ENCODE data around the gene CALML6. TPM values are rescaled to one million over a fixed set of nuclear protein-coding genes. Genes with fewer than 3 reads are reported as not detected.

CALML6 gene
- total RNA-seq, 1 donor from 2014 or later = not detected

DNA sequence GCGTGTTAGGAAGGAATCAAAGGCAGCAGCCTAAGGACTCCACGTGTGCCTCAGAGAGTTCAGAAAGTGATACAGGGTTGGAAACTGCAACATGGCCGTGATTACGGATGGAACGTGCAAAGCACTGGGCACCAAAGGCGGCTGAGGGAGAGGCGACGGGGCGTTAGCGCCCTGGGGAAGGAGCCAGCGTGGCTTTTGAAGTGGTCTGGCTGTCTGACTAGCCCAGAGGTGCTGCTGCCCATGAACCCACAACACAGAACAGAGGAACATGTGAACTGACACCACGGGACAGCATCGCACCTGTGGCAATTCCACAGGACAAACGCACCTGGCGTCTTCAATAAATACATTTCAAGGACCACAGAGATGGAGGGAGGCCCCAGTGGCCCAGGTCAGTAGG, 22.0 kb downstream of the CALML6 start:
- no peak for DNase-seq
- no peak overlapping the region for H3K4me3 ChIP-seq
- TF ChIP-seq, protein P1, sequence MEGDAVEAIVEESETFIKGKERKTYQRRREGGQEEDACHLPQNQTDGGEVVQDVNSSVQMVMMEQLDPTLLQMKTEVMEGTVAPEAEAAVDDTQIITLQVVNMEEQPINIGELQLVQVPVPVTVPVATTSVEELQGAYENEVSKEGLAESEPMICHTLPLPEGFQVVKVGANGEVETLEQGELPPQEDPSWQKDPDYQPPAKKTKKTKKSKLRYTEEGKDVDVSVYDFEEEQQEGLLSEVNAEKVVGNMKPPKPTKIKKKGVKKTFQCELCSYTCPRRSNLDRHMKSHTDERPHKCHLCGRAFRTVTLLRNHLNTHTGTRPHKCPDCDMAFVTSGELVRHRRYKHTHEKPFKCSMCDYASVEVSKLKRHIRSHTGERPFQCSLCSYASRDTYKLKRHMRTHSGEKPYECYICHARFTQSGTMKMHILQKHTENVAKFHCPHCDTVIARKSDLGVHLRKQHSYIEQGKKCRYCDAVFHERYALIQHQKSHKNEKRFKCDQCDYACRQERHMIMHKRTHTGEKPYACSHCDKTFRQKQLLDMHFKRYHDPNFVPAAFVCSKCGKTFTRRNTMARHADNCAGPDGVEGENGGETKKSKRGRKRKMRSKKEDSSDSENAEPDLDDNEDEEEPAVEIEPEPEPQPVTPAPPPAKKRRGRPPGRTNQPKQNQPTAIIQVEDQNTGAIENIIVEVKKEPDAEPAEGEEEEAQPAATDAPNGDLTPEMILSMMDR (IDR thresholded peaks at IDR 0.05) = no peak

DNA sequence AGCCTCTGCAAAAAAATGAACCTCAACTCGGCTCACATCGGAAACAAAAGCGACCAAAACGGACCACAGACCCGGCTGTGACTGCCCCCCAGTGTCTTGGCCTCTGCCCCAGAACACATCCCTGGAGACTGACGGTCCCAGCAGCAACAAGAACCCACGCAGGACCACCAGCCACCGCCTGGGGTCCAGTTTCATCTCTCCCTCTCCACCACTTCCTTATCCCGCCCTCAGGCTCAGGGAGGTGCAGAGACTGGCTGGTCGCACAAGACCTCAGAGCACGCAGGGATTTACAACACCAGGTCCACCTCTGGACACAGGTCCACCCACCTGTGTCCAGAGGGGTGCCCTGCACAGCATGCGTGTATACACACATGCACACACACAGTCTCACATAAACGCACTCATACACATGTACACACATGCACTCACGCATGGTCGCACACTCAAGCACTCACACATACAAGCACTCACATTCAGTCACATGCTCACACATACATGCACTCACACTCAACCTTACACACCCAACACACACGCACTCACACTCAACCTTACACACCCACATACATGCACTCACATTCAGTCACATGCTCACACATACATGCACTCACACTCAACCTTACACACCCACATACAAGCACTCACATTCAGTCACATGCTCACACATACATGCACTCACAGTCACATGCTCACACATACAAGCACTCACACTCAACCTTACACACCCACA, 22.7 kb downstream of the CALML6 start:
- DNase-seq = no peak

More for the DNA sequence above, 22.0 kb downstream of the CALML6 start:
- H3K27me3 ChIP-seq (ENCODE audit: low read depth) = peaks cover 3% of the 10 kb centered on the region
- H3K27ac ChIP-seq = no peak overlapping the region
- ATAC-seq = no peak
- intact Hi-C loops (cut with DNase I) = no loop called here
- H3K4me1 ChIP-seq = no peaks in the 10 kb centered on the region
- no peaks in the 10 kb centered on the region for H3K9me3 ChIP-seq
- no peaks in the 10 kb centered on the region for H3K36me3 ChIP-seq

DNA sequence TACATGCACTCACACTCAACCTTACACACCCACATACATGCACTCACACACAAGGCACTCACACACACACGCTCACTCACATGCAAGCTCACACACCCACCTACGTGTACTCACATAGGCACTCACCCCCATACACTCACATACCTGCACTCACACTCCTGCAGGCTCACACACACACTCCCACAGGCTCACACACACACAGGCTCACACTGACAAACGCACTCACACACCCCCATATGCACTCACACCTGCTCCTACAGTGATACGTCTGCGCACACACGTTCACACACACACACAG, 23.2 kb downstream of the CALML6 start:
- DNase-seq (no peak), ATAC-seq (no peak)
- Histone ChIP-seq H3K4me3 (no peak overlapping the region), H3K36me3 (no peaks in the 10 kb centered on the region), H3K27ac (no peak overlapping the region), H3K27me3 (ENCODE audit: low read depth) (peaks cover 3% of the 10 kb centered on the region), H3K4me1 (no peaks in the 10 kb centered on the region), H3K9me3 (no peaks in the 10 kb centered on the region)
- TF ChIP-seq, protein P1 (IDR thresholded peaks at IDR 0.05) = no peak
- intact Hi-C loops (cut with DNase I) = no loop called here

More for the DNA sequence above, 22.7 kb downstream of the CALML6 start:
- no peak for ATAC-seq
- intact Hi-C loops (cut with DNase I) = no loop called here
- H3K4me1 ChIP-seq = no peaks in the 10 kb centered on the region
- TF ChIP-seq, protein P1 (IDR thresholded peaks at IDR 0.05) = no peak
- H3K27me3 ChIP-seq (ENCODE audit: low read depth) = peaks cover 3% of the 10 kb centered on the region
- no peaks in the 10 kb centered on the region for H3K9me3 ChIP-seq
- no peaks in the 10 kb centered on the region for H3K36me3 ChIP-seq
- no peak overlapping the region for H3K27ac ChIP-seq
- H3K4me3 ChIP-seq = no peak overlapping the region

DNA sequence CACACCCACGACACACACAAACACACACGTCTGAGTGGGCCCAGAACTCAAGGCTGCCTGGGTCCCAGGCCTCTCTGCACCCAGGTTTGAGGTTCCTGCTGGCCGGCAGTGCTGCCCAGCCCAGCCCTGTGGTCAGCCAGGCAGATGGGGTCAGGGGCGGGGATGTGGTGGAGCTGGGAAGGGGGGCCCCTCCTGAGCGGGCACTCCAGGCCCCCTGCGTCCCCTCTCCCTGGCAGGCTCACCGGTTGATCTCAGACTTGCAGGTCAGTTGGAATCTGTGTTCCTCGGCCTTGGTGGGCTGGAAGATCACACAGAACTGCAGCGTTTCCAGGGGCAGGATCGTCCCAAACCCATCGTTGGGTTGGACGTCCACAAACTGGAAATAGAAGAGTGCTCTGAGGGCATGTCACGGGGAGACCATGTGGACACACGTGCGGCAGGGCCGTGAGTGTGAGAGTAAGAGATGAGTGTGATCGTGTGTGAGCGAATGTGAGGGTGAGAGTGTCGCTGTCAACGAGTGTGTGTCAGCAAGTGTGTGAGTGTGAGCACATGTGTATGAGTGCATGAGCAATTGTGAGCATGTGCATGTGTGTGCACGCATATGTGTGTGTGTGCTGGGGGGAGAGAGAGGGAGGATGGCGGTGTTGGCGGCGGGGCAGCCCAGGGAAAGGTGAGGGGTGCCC, 23.7 kb downstream of the CALML6 start:
- H3K27me3 ChIP-seq (ENCODE audit: low read depth) = peaks cover 3% of the 10 kb centered on the region
- no peak overlapping the region for H3K27ac ChIP-seq
- TF ChIP-seq, protein P1 (IDR thresholded peaks at IDR 0.05) = no peak
- H3K9me3 ChIP-seq = no peaks in the 10 kb centered on the region
- ATAC-seq (no peak), DNase-seq (no peak)
- H3K4me1 ChIP-seq = no peaks in the 10 kb centered on the region
- no peak overlapping the region for H3K4me3 ChIP-seq
- intact Hi-C loops (cut with DNase I) = no loop called here
- no peaks in the 10 kb centered on the region for H3K36me3 ChIP-seq

DNA sequence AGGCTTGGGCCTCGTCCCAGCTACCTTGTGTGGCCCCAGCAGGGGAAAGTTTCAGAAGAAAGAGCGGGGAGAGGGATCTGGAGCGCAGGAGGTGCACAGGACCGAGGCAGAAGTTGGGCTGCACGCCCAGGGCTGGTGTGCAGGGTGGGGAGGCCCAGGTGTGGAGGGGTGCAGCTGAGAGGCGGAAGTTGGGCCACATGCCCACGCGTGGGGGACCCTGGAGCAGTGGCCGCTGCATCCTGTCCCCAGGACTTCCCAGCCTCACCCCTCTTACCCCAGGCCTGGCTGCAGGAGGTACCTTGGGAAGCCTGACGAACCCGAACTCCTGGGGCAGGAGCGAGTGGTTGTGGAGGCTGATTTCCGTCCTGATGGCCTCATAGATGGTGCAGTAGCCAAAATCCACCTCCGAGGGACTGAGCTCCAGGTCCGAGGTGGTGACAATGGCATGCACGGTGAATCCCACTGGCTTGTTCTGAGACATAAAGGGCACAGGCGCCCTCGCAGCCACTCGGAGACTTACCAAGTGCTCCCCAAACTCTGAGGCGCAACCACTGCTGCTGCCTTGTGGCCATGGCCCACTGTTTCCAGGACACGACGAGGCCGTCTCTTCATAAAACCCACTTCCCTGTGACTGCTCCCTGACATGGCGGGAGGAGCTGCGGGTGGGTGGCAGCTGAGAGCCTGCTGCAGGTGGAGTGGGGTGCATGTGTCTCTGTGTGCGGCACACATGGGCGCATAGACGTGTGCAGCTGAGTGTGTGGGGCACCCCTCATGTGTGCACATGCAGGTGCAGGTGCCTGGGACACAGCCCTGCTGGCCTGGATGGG, 24.4 kb downstream of the CALML6 start:
- TF ChIP-seq, protein P1 (IDR thresholded peaks at IDR 0.05) = no peak
- H3K27me3 ChIP-seq (ENCODE audit: low read depth) = peaks cover 3% of the 10 kb centered on the region
- intact Hi-C loops (cut with DNase I) = loop anchor here (10.0 kb wide), 1 partner anchor 105 kb away; no protein-coding TSS in a partner anchor
- DNase-seq (peak; percentile 31), ATAC-seq (no peak)
- H3K9me3 ChIP-seq = no peaks in the 10 kb centered on the region
- H3K36me3 ChIP-seq = no peaks in the 10 kb centered on the region
- no peaks in the 10 kb centered on the region for H3K4me1 ChIP-seq
- no peak overlapping the region for H3K4me3 ChIP-seq
- H3K27ac ChIP-seq = no peak overlapping the region
